Fibroblast of mammary gland (primary cell): ENCODE data around the gene HDAC10.

ENCODE experiments used
- DNase-seq: peaks from one replicate; pipeline ENCODE4 v3.0.0-alpha.2; 2010; ENCODE audit warnings: low read depth
- H3K4me3 ChIP-seq: 2 replicates; pipeline ENCODE4 v1.5.1; 2011; ENCODE audit warnings: low read depth, mild to moderate bottlenecking, low read length, moderate library complexity; ENCODE audit not compliant: control insufficient read depth
- TF ChIP-seq, protein P1 (sequence below): conservative IDR thresholded peaks from 2 replicates; pipeline ENCODE4 v1.5.1; 2011; ENCODE audit warnings: low read depth, low read length, inconsistent platforms; ENCODE audit not compliant: control insufficient read depth, insufficient read depth

Gene HDAC10

DNA sequence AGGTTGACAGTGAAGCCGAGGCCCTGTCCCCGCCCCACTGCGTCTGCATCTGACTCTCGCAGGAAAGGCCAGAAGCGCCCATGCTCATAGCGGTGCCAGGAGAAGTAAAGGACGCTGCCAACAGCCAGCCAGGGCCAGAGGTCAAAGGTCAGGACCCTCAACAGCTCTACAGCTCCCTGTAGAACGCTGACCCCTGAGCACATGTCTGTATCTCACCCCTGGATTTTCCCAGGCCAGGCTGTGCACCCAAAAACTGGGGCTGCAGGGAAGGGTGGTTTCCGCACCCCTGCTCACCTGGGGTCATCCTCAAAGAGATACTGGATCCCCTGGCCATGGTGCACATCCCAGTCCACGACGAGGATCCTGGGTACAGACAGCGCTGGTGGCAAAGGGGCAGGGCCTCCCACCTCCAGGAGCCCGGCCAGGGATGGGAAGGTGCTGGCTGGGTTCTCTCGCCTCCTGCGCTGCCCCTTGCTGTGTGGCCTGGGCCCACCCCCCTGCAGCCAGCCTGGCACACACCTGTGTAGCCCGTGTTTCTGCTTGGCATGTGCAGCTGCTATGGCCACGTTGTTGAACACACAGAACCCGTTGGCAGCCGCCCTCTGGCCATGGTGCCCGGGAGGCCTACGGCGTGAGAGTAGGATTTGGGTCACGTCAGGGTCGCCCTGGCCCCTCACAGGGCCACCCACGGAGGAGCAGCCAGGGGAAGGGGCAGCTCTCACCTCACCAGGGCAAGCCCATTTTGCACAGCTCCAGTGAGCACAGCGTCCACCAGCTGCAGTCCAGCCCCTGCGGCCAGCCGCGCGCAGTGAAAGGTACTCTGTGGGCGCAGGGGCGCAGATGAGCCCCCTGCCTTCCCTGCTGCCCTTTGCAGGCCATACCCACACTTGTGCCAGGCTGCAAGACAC lies 1.5 kb downstream of the HDAC10 start:
- TF ChIP-seq, protein P1, sequence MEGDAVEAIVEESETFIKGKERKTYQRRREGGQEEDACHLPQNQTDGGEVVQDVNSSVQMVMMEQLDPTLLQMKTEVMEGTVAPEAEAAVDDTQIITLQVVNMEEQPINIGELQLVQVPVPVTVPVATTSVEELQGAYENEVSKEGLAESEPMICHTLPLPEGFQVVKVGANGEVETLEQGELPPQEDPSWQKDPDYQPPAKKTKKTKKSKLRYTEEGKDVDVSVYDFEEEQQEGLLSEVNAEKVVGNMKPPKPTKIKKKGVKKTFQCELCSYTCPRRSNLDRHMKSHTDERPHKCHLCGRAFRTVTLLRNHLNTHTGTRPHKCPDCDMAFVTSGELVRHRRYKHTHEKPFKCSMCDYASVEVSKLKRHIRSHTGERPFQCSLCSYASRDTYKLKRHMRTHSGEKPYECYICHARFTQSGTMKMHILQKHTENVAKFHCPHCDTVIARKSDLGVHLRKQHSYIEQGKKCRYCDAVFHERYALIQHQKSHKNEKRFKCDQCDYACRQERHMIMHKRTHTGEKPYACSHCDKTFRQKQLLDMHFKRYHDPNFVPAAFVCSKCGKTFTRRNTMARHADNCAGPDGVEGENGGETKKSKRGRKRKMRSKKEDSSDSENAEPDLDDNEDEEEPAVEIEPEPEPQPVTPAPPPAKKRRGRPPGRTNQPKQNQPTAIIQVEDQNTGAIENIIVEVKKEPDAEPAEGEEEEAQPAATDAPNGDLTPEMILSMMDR, result no peak
- no peak for DNase-seq
- no peak overlapping the region for H3K4me3 ChIP-seq

DNA sequence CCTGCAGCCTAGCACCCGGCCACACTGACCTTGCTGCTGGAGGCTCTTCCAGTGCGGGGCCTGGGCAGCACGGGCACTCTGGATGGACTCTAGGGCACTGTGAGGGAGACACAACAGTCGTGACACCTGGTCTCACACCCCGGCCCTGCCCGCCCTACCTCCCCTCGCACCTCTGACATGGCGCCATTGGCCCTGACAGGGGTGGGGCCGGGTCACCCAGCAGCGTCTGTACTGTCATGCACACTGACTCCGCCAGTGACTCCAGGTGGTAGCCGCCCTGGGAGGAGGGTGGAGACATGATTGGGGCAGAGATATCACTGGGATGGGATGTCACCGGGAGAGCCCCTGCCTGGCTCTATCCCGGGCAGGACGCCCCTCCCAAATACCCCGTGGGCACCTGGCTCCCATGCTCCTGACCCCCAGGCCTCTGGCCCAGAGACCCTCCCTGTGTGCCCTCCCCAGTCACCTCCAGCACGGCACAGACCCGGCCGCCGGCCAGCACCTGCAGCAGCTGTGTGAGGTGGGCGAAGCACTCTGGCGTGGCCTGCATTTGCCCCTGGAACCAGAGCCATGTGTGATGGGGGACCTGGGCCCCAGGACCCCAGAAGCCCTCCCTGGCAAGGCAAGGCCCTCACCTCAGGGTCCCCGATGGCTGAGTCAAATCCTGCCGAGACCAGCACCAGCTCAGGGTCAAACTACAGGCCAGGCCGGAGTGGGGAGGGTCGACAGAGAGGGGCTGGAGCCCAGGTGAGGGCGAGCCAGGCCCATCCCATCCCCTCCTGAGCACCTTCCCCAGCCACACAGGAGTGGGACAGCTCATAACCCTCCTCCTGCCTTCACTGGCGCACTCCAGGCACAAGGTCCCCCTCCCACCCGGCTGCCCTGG lies 2.6 kb downstream of the HDAC10 start:
- TF ChIP-seq, protein P1, result no peak
- H3K4me3 ChIP-seq, result no peak overlapping the region
- no peak for DNase-seq

DNA sequence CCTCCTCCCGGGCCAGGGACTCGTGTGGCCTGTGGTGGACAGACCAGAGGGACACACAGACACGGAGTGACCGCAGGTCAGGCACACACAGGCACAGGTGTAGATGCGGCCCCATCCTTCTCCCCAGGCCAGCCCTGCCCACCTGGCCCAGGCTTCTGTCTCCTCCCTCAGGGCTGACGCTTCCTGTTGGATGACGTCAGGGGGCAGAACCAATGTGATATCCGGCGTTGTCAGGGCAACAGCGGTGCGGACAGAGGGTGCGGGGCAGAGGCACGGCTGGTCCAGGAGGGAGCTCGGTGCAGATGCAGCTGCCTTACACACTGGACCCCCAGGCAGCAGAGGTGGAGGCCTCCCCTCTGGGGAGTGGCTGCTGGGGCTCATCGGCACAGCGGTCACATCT lies 3.3 kb downstream of the HDAC10 start:
- no peak overlapping the region for H3K4me3 ChIP-seq
- DNase-seq, result peak; percentile 60
- TF ChIP-seq, protein P1, result no peak

DNA sequence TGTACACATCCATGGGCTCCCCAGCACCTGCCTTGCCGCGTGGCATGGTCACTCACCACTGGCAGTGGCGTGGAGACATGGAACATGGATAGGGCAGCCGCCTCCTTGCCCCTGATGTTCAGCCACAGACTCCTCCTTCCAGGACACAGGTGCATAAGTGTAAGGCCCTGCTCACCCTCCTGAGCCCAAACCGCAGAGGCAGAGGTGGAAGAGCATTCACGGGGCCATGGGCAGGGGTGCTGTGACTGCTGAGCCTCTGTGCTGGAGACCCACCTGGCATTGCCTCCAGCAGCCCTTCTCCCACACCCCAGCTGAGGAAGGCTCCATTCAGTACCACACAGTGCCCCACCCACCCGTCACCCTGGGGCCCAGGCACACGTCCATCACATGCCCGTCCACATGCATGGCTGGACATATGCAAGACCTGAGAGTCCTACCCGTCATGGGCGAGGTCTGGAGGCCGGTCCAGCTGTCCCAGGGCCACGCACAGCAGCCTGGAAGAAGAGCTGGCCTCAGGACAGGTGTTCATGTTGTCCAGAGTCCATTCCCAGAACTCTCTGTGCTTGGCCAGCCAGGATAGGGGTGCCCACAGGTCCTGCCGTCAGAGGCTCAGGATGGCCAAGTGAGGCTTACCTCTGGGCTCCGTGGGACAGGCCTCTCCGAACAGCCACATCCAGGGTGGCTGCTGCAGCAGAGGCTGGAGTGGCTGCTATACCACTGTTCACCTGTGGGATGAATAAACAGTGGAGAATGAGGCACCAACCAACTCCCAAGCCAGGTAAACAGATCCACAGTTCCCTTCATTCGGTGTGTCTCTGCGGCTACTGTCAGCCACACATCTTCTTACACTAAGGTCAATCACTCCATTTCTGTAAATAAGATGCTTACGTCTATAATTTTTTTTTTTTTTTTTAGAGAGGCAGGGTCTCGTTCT lies 4.6 kb downstream of the HDAC10 start:
- TF ChIP-seq, protein P1, result no peak
- no peak for DNase-seq
- no peak overlapping the region for H3K4me3 ChIP-seq

DNA sequence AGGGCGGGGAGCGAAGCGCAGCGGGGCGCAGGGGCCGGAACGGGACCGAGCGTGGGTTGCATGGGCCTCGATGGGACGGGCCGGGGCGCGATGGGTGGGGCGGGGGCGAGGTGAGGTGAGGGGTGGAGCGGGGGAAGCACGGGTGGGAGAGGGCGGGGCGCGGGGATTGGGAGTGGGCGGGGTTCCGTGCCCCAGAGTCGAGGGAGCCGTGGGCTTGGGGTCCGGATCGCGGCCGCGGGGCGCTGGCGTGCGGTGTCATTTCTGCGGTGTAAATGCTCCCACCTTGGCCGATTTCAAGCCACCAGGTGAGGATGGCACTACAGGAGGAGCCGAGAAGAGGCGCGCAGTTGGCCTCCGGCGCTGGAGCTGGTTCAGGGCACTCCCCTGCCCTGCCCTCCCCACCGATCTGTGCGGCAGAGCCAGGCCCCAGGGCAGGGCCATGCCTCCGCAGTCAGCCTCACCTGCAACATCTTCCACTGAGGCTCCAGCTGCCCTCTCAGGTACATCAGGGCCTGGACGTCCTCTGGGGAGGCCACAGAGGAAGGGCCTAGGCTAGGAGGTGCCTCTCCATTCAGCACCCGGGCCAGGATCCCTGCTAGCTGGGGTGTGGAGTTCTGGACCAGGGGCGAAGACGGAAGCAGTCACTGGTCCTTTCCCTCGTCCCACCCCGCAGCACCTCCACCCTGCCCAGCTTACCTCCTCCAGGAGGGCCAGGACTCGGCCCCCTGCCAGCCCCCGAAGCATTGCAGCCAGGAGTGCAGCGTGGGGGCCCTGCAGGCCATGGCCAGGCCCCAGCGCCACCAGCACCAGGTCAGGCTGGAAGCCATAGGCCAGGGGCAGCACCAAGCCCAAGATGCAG lies 5.6 kb downstream of the HDAC10 start:
- H3K4me3 ChIP-seq, result peak overlapping the region; percentile 77
- TF ChIP-seq, protein P1, result no peak
- no peak for DNase-seq
